SK-N-MC (cell line): ENCODE results near the gene SPZ1.

ENCODE experiments used
- EZH2 ChIP-seq: fragments of 200-600 bp; sonication (generic); IDR thresholded peaks from one replicate; pipeline ENCODE4 v1.6.1; 2017; ENCODE audit warnings: antibody characterized with exemption
- POLR2AphosphoS5 ChIP-seq: IDR thresholded peaks from 2 replicates; pipeline ENCODE4 v1.6.1; 2012; ENCODE audit warnings: mild to moderate bottlenecking, low read depth, low read length, borderline replicate concordance

DNA sequence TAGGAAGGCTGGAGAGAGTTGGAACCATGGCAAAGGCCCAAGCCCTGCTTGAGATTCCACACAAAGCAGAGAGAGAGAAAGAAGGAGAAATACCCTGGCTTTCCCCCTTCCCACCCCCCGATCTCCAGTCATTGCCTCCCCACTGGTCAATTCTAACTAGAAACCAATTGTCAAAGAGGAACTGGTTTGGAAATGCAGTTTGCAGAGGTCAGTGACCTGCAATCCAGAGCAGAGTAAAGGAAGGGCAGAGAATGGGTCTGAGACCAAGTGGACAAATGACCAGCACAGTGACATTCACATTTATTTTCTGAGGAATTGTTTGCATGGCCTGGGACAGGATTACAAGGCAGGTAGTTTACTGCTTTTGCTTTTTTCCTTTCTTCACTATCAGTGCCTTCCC is 50.6 kb downstream of the SPZ1 start:
- TF ChIP-seq POLR2AphosphoS5: no peak
- no peak for TF ChIP-seq EZH2
